Neural cell (in vitro differentiated cells): ENCODE data around the gene IGSF3. TPM values are rescaled to one million over a fixed set of nuclear protein-coding genes. Genes with fewer than 3 reads are reported as not detected.

ENCODE experiments used
- H2AFZ ChIP-seq: fragments of 200-600, 300-800 bp; sonication (generic), shearing (Covaris generic); 2 replicates; pipeline ENCODE4 v1.6.0; 2014; ENCODE audit warnings: low read depth, mild to moderate bottlenecking, antibody characterized with exemption, low read length, moderate library complexity
- H3F3A ChIP-seq: fragments of 200-600 bp; shearing (Covaris generic); 2 replicates; pipeline ENCODE4 v1.6.1; 2016; ENCODE audit warnings: mild to moderate bottlenecking, moderate library complexity, mixed read lengths, antibody characterized with exemption, low read length; ENCODE audit not compliant: insufficient read depth, poor library complexity, severe bottlenecking
- H3K27ac ChIP-seq: fragments of 200-600, 300-800 bp; sonication (generic), shearing (Covaris generic); 2 replicates; pipeline ENCODE4 v1.5.1; 2014; ENCODE audit warnings: mild to moderate bottlenecking, low read length, moderate library complexity
- H3K27me3 ChIP-seq: fragments of 300-800, 200-600 bp; sonication (generic), shearing (Covaris generic); 2 replicates; pipeline ENCODE4 v1.6.0; 2014; ENCODE audit warnings: mild to moderate bottlenecking, low read depth, low read length, moderate library complexity; ENCODE audit not compliant: insufficient read depth
- H3K36me3 ChIP-seq: fragments of 300-800, 200-600 bp; sonication (generic), shearing (Covaris generic); 2 replicates; pipeline ENCODE4 v1.5.1; 2014; ENCODE audit warnings: mild to moderate bottlenecking, antibody characterized with exemption, low read length, moderate library complexity; ENCODE audit not compliant: insufficient read depth
- H3K4me2 ChIP-seq: fragments of 300-800, 200-600 bp; sonication (generic), shearing (Covaris generic); 2 replicates; pipeline ENCODE4 v1.6.0; 2014; ENCODE audit warnings: mild to moderate bottlenecking, low read length
- H3K4me3 ChIP-seq: fragments of 300-800, 200-600 bp; sonication (generic), shearing (Covaris generic); 2 replicates; pipeline ENCODE4 v1.5.1; 2014; ENCODE audit warnings: mild to moderate bottlenecking, low read length, moderate library complexity
- H3K79me2 ChIP-seq: fragments of 200-600 bp; shearing (Covaris generic); replicated peaks from 2 replicates; pipeline ENCODE4 v1.6.0; 2014; ENCODE audit warnings: mild to moderate bottlenecking, low read length, moderate library complexity; ENCODE audit not compliant: insufficient read depth
- H3K9ac ChIP-seq: fragments of 300-800, 200-600 bp; sonication (generic), shearing (Covaris generic); 2 replicates; pipeline ENCODE4 v1.6.1; 2016; ENCODE audit warnings: mild to moderate bottlenecking, low read length, mixed read lengths
- H3K9me2 ChIP-seq: fragments of 200-600 bp; shearing (Covaris generic); 2 replicates; pipeline ENCODE4 v1.6.1; 2016; ENCODE audit warnings: mild to moderate bottlenecking, low read length, mixed read lengths; ENCODE audit not compliant: insufficient read depth
- H3K9me3 ChIP-seq: fragments of 200-600, 300-800 bp; sonication (generic), shearing (Covaris generic); 2 replicates; pipeline ENCODE4 v1.6.1; 2016; ENCODE audit warnings: mild to moderate bottlenecking, mixed run types, low read length, moderate library complexity, mixed read lengths
- H4K20me1 ChIP-seq: fragments of 200-600 bp; shearing (Covaris generic); 2 replicates; pipeline ENCODE4 v1.6.1; 2016; ENCODE audit warnings: mild to moderate bottlenecking, mixed run types; ENCODE audit not compliant: insufficient read depth
- EP300 ChIP-seq: fragments of 450-650 bp; conservative IDR thresholded peaks from 2 replicates; pipeline ENCODE4 v1.6.1; 2014; ENCODE audit warnings: antibody characterized with exemption, mild to moderate bottlenecking, moderate library complexity; ENCODE audit not compliant: poor library complexity, severe bottlenecking
- EZH2 ChIP-seq: fragments of 200-600, 300-800 bp; shearing (Covaris generic), sonication (generic); IDR thresholded peaks from 2 replicates; pipeline ENCODE4 v1.6.1; 2014; ENCODE audit warnings: antibody characterized with exemption, low read length, borderline replicate concordance, mild to moderate bottlenecking; ENCODE audit not compliant: insufficient read depth, poor library complexity, severe bottlenecking
- MXI1 ChIP-seq: fragments of 450-650 bp; conservative IDR thresholded peaks from 2 replicates; pipeline ENCODE4 v1.6.1; 2014; ENCODE audit warnings: antibody characterized with exemption, mild to moderate bottlenecking; ENCODE audit not compliant: poor library complexity, severe bottlenecking
- POLR2AphosphoS5 ChIP-seq: IDR thresholded peaks from 2 replicates; pipeline ENCODE4 v1.6.1; 2012
- RAD21 ChIP-seq: fragments of 450-650 bp; conservative IDR thresholded peaks from 2 replicates; pipeline ENCODE4 v1.6.1; 2014; ENCODE audit warnings: antibody characterized with exemption, mild to moderate bottlenecking, moderate library complexity
- SMC3 ChIP-seq: fragments of 450-650 bp; conservative IDR thresholded peaks from 2 replicates; pipeline ENCODE4 v1.6.1; 2014; ENCODE audit warnings: antibody characterized with exemption, mild to moderate bottlenecking, moderate library complexity; ENCODE audit not compliant: poor library complexity
- TAF1 ChIP-seq: IDR thresholded peaks from 2 replicates; pipeline ENCODE4 v1.6.1; 2012; ENCODE audit warnings: low read depth
- polyA plus RNA-seq: library from polyadenylated mRNA; depleted of rRNA; stranded (reverse); fragments of >200 nt; gene quantifications from 2 replicates; pipeline ENCODE4 v1.2.3, GENCODE V29; 2014
- TF ChIP-seq, protein P1 (sequence below): IDR thresholded peaks from 2 replicates; pipeline ENCODE4 v1.6.1; 2012; ENCODE audit warnings: borderline replicate concordance
- TF ChIP-seq, protein P2 (sequence below): fragments of 450-650 bp; IDR thresholded peaks from 2 replicates; pipeline ENCODE4 v1.5.1; 2014; ENCODE audit warnings: antibody characterized with exemption, mild to moderate bottlenecking, moderate library complexity; ENCODE audit not compliant: poor library complexity, severe bottlenecking

The IGSF3 gene
- polyA plus RNA-seq, 1 donor from 2014 or later = 81.4 TPM

- Histone ChIP-seq H3K36me3 (no peaks in the 10 kb centered on the region), H3F3A (no peaks in the 10 kb centered on the region), H3K9ac (no peak overlapping the region), H3K9me2 (no peaks in the 10 kb centered on the region), H4K20me1 (no peaks in the 10 kb centered on the region), H2AFZ (no peak overlapping the region), H3K4me3 (no peak overlapping the region), H3K27me3 (no peaks in the 10 kb centered on the region), H3K9me3 (no peaks in the 10 kb centered on the region), H3K79me2 (no peaks in the 10 kb centered on the region), H3K27ac (no peak overlapping the region), H3K4me2 (no peak overlapping the region)
- TF ChIP-seq, protein P1, sequence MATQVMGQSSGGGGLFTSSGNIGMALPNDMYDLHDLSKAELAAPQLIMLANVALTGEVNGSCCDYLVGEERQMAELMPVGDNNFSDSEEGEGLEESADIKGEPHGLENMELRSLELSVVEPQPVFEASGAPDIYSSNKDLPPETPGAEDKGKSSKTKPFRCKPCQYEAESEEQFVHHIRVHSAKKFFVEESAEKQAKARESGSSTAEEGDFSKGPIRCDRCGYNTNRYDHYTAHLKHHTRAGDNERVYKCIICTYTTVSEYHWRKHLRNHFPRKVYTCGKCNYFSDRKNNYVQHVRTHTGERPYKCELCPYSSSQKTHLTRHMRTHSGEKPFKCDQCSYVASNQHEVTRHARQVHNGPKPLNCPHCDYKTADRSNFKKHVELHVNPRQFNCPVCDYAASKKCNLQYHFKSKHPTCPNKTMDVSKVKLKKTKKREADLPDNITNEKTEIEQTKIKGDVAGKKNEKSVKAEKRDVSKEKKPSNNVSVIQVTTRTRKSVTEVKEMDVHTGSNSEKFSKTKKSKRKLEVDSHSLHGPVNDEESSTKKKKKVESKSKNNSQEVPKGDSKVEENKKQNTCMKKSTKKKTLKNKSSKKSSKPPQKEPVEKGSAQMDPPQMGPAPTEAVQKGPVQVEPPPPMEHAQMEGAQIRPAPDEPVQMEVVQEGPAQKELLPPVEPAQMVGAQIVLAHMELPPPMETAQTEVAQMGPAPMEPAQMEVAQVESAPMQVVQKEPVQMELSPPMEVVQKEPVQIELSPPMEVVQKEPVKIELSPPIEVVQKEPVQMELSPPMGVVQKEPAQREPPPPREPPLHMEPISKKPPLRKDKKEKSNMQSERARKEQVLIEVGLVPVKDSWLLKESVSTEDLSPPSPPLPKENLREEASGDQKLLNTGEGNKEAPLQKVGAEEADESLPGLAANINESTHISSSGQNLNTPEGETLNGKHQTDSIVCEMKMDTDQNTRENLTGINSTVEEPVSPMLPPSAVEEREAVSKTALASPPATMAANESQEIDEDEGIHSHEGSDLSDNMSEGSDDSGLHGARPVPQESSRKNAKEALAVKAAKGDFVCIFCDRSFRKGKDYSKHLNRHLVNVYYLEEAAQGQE = no peak
- TF ChIP-seq RAD21 = no peak
- no peak for TF ChIP-seq MXI1
- TF ChIP-seq TAF1 = no peak
- TF ChIP-seq SMC3 = no peak
- no peak for TF ChIP-seq EP300
- TF ChIP-seq, protein P2, sequence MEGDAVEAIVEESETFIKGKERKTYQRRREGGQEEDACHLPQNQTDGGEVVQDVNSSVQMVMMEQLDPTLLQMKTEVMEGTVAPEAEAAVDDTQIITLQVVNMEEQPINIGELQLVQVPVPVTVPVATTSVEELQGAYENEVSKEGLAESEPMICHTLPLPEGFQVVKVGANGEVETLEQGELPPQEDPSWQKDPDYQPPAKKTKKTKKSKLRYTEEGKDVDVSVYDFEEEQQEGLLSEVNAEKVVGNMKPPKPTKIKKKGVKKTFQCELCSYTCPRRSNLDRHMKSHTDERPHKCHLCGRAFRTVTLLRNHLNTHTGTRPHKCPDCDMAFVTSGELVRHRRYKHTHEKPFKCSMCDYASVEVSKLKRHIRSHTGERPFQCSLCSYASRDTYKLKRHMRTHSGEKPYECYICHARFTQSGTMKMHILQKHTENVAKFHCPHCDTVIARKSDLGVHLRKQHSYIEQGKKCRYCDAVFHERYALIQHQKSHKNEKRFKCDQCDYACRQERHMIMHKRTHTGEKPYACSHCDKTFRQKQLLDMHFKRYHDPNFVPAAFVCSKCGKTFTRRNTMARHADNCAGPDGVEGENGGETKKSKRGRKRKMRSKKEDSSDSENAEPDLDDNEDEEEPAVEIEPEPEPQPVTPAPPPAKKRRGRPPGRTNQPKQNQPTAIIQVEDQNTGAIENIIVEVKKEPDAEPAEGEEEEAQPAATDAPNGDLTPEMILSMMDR = no peak
- no peak for TF ChIP-seq POLR2AphosphoS5
- TF ChIP-seq EZH2 = no peak
Observed at GRCh38 chr1:116532671-116533428, 134.7 kb downstream of the IGSF3 start.

- Histone ChIP-seq H3K79me2 (no peaks in the 10 kb centered on the region), H3K9ac (no peak overlapping the region), H3K4me3 (no peak overlapping the region), H3K9me3 (no peaks in the 10 kb centered on the region), H3K27ac (no peak overlapping the region), H3K27me3 (no peaks in the 10 kb centered on the region), H2AFZ (no peak overlapping the region), H3K9me2 (no peaks in the 10 kb centered on the region), H3K4me2 (no peak overlapping the region), H4K20me1 (no peaks in the 10 kb centered on the region), H3K36me3 (no peaks in the 10 kb centered on the region), H3F3A (no peaks in the 10 kb centered on the region)
- TF ChIP-seq SMC3 = no peak
- TF ChIP-seq EP300 = no peak
Observed at GRCh38 chr1:116531917-116532316, 135.6 kb downstream of the IGSF3 start.
